Adipocyte (in vitro differentiated cells): ENCODE data around the gene SH3BGRL3.

Experiments used
- DNase-seq: peaks from one replicate; pipeline ENCODE4 v3.0.0-alpha.2; 2015; ENCODE audit warnings: low read depth
- H3K27me3 ChIP-seq: replicated peaks from 2 replicates; pipeline ENCODE4 v1.7.0; 2013; ENCODE audit warnings: mild to moderate bottlenecking, low read length, moderate library complexity; ENCODE audit not compliant: control insufficient read depth, insufficient read depth
- H3K36me3 ChIP-seq: 2 replicates; pipeline ENCODE4 v1.7.0; 2013; ENCODE audit warnings: low read length, mild to moderate bottlenecking, moderate library complexity; ENCODE audit not compliant: control insufficient read depth, insufficient read depth, severe bottlenecking
- H3K4me1 ChIP-seq: 2 replicates; pipeline ENCODE4 v1.7.0; 2013; ENCODE audit warnings: mild to moderate bottlenecking, low read length, moderate library complexity; ENCODE audit not compliant: control insufficient read depth, insufficient read depth
- H3K4me3 ChIP-seq: 2 replicates; pipeline ENCODE4 v1.7.0; 2013; ENCODE audit warnings: mild to moderate bottlenecking, low read length, moderate library complexity
- H3K9ac ChIP-seq: 2 replicates; pipeline ENCODE4 v1.7.0; 2013; ENCODE audit warnings: mild to moderate bottlenecking, low read length, moderate library complexity
- H3K9me3 ChIP-seq: 2 replicates; pipeline ENCODE4 v1.7.0; 2013; ENCODE audit warnings: mild to moderate bottlenecking, low read length, moderate library complexity; ENCODE audit not compliant: control insufficient read depth

Gene SH3BGRL3

GRCh38 chr1:26259578-26259977 lies 20.3 kb upstream of the SH3BGRL3 start:
- DNase-seq = no peak
- Histone ChIP-seq H3K4me1 (no peaks in the 10 kb centered on the region), H3K27me3 (no peaks in the 10 kb centered on the region), H3K36me3 (peaks cover 47% of the 10 kb centered on the region), H3K9ac (no peak overlapping the region), H3K9me3 (no peaks in the 10 kb centered on the region), H3K4me3 (no peak overlapping the region)

GRCh38 chr1:26263212-26263611 lies 16.7 kb upstream of the SH3BGRL3 start:
- Histone ChIP-seq H3K9me3 (peaks cover 2% of the 10 kb centered on the region), H3K4me1 (no peaks in the 10 kb centered on the region), H3K36me3 (peaks cover 24% of the 10 kb centered on the region), H3K4me3 (no peak overlapping the region), H3K9ac (no peak overlapping the region), H3K27me3 (no peaks in the 10 kb centered on the region)
- DNase-seq = no peak

- peaks cover 15% of the 10 kb centered on the region for H3K9me3 ChIP-seq
- H3K9ac ChIP-seq = no peak overlapping the region
- H3K4me3 ChIP-seq = no peak overlapping the region
- DNase-seq = no peak
- H3K4me1 ChIP-seq = no peaks in the 10 kb centered on the region
- H3K36me3 ChIP-seq = peaks cover 19% of the 10 kb centered on the region
- H3K27me3 ChIP-seq = no peaks in the 10 kb centered on the region
Measured at GRCh38 chr1:26265405-26265804, 14.5 kb upstream of the SH3BGRL3 start.

GRCh38 chr1:26268290-26269197 lies 11.3 kb upstream of the SH3BGRL3 start:
- peaks cover 15% of the 10 kb centered on the region for H3K9me3 ChIP-seq
- H3K9ac ChIP-seq = no peak overlapping the region
- H3K4me3 ChIP-seq = no peak overlapping the region
- no peak for DNase-seq
- peaks cover 13% of the 10 kb centered on the region for H3K36me3 ChIP-seq
- H3K4me1 ChIP-seq = no peaks in the 10 kb centered on the region
- no peaks in the 10 kb centered on the region for H3K27me3 ChIP-seq

GRCh38 chr1:26269198-26269550 lies 10.7 kb upstream of the SH3BGRL3 start:
- Histone ChIP-seq H3K36me3 (peaks cover 10% of the 10 kb centered on the region), H3K9ac (no peak overlapping the region), H3K4me1 (no peaks in the 10 kb centered on the region), H3K4me3 (no peak overlapping the region), H3K9me3 (peaks cover 15% of the 10 kb centered on the region), H3K27me3 (no peaks in the 10 kb centered on the region)
- no peak for DNase-seq

- Histone ChIP-seq H3K4me1 (peaks cover 51% of the 10 kb centered on the region), H3K9me3 (no peaks in the 10 kb centered on the region), H3K36me3 (no peaks in the 10 kb centered on the region), H3K4me3 (no peak overlapping the region), H3K27me3 (no peaks in the 10 kb centered on the region), H3K9ac (peak overlapping the region; percentile 79)
- DNase-seq = peak; percentile 16
Measured at GRCh38 chr1:26274801-26275425, 5.0 kb upstream of the SH3BGRL3 start.

GRCh38 chr1:26275580-26276431 lies 4.1 kb upstream of the SH3BGRL3 start:
- Histone ChIP-seq H3K4me1 (peaks cover 51% of the 10 kb centered on the region), H3K4me3 (peak overlapping the region; percentile 45), H3K9me3 (no peaks in the 10 kb centered on the region), H3K9ac (peak overlapping the region; percentile 79), H3K36me3 (no peaks in the 10 kb centered on the region), H3K27me3 (no peaks in the 10 kb centered on the region)
- DNase-seq = peak; percentile 92

- no peak for DNase-seq
- no peaks in the 10 kb centered on the region for H3K9me3 ChIP-seq
- no peak overlapping the region for H3K4me3 ChIP-seq
- H3K9ac ChIP-seq = peak overlapping the region; percentile 93
- peaks cover 1% of the 10 kb centered on the region for H3K36me3 ChIP-seq
- H3K27me3 ChIP-seq = no peaks in the 10 kb centered on the region
- peaks cover 57% of the 10 kb centered on the region for H3K4me1 ChIP-seq
Measured at GRCh38 chr1:26276432-26276838, 3.5 kb upstream of the SH3BGRL3 start.

- Histone ChIP-seq H3K9ac (peak overlapping the region; percentile 93), H3K9me3 (no peaks in the 10 kb centered on the region), H3K4me1 (peaks cover 63% of the 10 kb centered on the region), H3K36me3 (peaks cover 4% of the 10 kb centered on the region), H3K27me3 (no peaks in the 10 kb centered on the region), H3K4me3 (no peak overlapping the region)
- no peak for DNase-seq
Measured at GRCh38 chr1:26277261-26277661, 2.6 kb upstream of the SH3BGRL3 start.

- H3K36me3 ChIP-seq = peaks cover 4% of the 10 kb centered on the region
- peaks cover 68% of the 10 kb centered on the region for H3K4me1 ChIP-seq
- no peaks in the 10 kb centered on the region for H3K9me3 ChIP-seq
- peak overlapping the region; percentile 0 for H3K4me3 ChIP-seq
- H3K9ac ChIP-seq = peak overlapping the region; percentile 93
- no peaks in the 10 kb centered on the region for H3K27me3 ChIP-seq
- DNase-seq = no peak
Measured at GRCh38 chr1:26277719-26278118, 2.2 kb upstream of the SH3BGRL3 start.

GRCh38 chr1:26278303-26278702 lies 1.6 kb upstream of the SH3BGRL3 start:
- H3K4me3 ChIP-seq = peak overlapping the region; percentile 85
- peak overlapping the region; percentile 93 for H3K9ac ChIP-seq
- H3K9me3 ChIP-seq = no peaks in the 10 kb centered on the region
- peak; percentile 72 for DNase-seq
- peaks cover 74% of the 10 kb centered on the region for H3K4me1 ChIP-seq
- H3K36me3 ChIP-seq = peaks cover 4% of the 10 kb centered on the region
- no peaks in the 10 kb centered on the region for H3K27me3 ChIP-seq
